Tibial nerve (tissue), 4 donors: ENCODE data around the gene AKAP12.

Source experiments
- EP300 ChIP-seq, 2 donors: sonication (generic); formaldehyde crosslinking; IDR thresholded peaks; one replicate each; pipeline ENCODE4 v1.6.1; 2017; ENCODE audit warnings: antibody characterized with exemption in 2 of 2, mild to moderate bottlenecking in 1 of 2
- POLR2A ChIP-seq, 2 donors: fragments of 450-650 bp; IDR thresholded peaks; one replicate each; pipeline ENCODE4 v1.6.1; 2017; ENCODE audit warnings: antibody characterized with exemption in 2 of 2, mild to moderate bottlenecking in 2 of 2, moderate library complexity in 2 of 2
- TF ChIP-seq, protein P1 (sequence below), 5 experiments: fragments of 200-600 bp in 3 of 5; fragments of 450-650 bp in 2 of 5; sonication (generic) in 3 of 5; IDR thresholded peaks; one replicate each; pipeline ENCODE4 v1.5.1; 2016 to 2019; ENCODE audit warnings: antibody characterized with exemption in 5 of 5, mild to moderate bottlenecking in 3 of 5, moderate library complexity in 2 of 5

- TF ChIP-seq, protein P1, sequence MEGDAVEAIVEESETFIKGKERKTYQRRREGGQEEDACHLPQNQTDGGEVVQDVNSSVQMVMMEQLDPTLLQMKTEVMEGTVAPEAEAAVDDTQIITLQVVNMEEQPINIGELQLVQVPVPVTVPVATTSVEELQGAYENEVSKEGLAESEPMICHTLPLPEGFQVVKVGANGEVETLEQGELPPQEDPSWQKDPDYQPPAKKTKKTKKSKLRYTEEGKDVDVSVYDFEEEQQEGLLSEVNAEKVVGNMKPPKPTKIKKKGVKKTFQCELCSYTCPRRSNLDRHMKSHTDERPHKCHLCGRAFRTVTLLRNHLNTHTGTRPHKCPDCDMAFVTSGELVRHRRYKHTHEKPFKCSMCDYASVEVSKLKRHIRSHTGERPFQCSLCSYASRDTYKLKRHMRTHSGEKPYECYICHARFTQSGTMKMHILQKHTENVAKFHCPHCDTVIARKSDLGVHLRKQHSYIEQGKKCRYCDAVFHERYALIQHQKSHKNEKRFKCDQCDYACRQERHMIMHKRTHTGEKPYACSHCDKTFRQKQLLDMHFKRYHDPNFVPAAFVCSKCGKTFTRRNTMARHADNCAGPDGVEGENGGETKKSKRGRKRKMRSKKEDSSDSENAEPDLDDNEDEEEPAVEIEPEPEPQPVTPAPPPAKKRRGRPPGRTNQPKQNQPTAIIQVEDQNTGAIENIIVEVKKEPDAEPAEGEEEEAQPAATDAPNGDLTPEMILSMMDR (IDR thresholded peaks at IDR 0.05) = no peak
- no peak for TF ChIP-seq EP300 (IDR thresholded peaks at IDR 0.05)
- no peak for TF ChIP-seq POLR2A (IDR thresholded peaks at IDR 0.05)
Observed at GRCh38 chr6:151284548-151285017, 44.8 kb downstream of the AKAP12 start.
